Central memory CD4-positive, alpha-beta T cell (primary cell): Measurements from ENCODE around the gene ANO9.
"Not testable (repeated sequence)": the region's sequence is repeated elsewhere in the genome, so short reads cannot be mapped to it uniquely, and the experiment has no call there.

ENCODE experiments used
- DNase-seq: peaks from one replicate; pipeline ENCODE4 v3.0.0; 2022

The ANO9 gene

GRCh38 chr11:432501-433100 lies 9.2 kb downstream of the ANO9 start:
- DNase-seq, result no peak

DNA sequence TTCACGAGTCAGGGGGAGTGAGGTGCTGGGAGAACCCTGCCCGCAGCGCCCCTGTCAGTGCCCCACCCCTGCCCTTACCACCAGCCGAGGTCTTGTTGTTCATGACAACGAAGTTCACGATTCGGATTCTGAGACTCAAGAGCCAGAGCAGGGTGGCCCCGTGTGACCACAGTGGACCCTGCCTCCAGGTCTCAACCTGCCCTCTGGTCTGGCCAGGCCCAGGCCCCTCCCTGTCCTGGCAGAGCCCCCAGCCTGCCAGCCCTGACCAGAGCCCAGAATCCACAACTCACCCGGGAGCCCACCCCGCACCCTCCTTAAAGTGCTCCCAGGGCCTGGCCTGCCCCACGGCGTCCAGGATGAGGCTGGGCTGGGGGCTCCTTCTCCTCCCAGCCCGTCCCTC lies 9.9 kb downstream of the ANO9 start:
- DNase-seq, result no peak

GRCh38 chr11:429931-430456 lies 11.8 kb downstream of the ANO9 start:
- no peak for DNase-seq

- DNase-seq, result no peak
Observed at GRCh38 chr11:429391-429790, 12.4 kb downstream of the ANO9 start.

DNA sequence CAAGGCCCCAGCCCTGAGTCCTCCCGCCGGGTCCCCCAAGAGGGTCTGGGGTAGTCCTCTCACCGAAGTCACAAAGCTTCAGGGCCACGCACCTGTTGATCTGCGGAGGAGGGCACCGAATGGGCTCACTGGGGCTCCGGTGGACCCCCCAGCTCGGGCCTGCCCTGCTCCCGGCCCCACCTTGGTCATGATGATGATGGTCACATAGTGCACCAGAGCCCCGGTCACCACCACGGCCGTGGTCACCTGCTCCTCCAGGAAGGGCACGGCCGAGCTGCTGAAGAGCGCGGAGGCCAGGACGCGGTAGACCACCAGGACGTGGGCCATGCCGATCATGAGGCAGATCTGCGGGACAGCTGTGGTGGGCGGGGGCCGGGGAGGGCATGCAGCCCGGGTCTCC lies 13.5 kb downstream of the ANO9 start:
- no peak for DNase-seq

DNA sequence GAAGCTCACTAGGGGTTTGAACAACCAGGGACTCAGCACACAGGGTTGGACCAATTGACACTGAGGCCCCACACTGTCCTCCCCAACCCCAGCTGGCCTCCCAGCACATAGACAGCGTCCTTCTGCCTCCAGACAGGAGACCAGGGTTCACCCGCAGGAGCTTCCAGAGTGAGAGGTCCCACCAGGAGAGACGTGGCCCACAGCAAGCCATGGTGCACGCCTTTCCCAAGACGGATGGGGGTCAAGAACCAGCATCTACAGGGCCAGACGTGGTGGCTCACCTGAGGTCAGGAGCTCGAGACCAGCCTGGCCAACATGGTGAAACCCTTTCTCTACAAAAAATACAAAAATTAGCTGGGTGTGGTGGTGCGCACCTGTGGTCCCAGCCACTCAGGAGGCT lies 15.0 kb downstream of the ANO9 start:
- DNase-seq, result no peak

- DNase-seq, result no peak
Observed at GRCh38 chr11:425301-425700, 16.5 kb downstream of the ANO9 start.

DNA sequence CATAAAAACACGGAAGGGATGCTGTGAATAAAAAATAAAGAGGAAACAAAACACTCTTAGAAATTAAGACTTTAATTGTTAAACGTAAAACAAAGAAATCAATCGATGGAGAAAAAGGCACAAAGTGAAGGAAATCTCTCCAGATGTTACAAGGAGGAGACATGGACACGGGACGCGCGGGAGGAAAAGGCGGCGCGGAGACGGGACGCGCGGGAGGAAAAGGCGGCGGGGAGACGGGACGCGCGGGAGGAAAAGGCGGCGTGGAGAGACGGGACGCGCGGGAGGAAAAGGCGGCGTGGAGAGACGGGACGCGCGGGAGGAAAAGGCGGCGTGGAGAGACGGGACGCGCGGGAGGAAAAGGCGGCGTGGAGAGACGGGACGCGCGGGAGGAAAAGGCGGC lies 17.0 kb downstream of the ANO9 start:
- not testable (repeated sequence) for DNase-seq

GRCh38 chr11:424232-424631 lies 17.6 kb downstream of the ANO9 start:
- DNase-seq, result no peak

GRCh38 chr11:422249-422656 lies 19.6 kb downstream of the ANO9 start:
- DNase-seq, result no peak

DNA sequence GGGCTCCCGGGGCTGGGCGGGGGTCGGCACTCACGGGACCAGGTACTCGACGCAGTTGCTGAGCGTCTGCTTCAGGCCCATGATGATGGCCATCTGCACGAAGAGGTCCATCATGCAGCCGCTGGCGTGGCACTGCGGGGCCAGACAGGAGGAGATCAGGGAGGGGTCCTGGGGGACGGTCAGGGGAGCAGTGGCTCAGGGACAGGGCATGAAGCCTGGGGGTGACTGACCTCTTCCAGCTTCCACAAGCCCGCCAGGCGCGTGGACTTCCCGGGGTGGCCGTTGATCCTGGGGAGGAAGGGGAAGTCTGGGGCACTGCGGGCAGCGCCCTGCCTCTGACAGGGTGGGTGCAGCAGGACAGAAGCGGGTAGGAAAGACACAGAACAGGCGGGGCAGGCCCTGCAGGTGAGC lies 20.9 kb downstream of the ANO9 start:
- no peak for DNase-seq

GRCh38 chr11:420054-420910 lies 21.5 kb downstream of the ANO9 start:
- DNase-seq, result no peak

GRCh38 chr11:419248-420005 lies 22.4 kb downstream of the ANO9 start:
- DNase-seq, result no peak

GRCh38 chr11:418343-419247 lies 23.2 kb downstream of the ANO9 start:
- DNase-seq, result no peak

- DNase-seq, result no peak
Observed at GRCh38 chr11:417652-418342, 24.0 kb downstream of the ANO9 start.

DNA sequence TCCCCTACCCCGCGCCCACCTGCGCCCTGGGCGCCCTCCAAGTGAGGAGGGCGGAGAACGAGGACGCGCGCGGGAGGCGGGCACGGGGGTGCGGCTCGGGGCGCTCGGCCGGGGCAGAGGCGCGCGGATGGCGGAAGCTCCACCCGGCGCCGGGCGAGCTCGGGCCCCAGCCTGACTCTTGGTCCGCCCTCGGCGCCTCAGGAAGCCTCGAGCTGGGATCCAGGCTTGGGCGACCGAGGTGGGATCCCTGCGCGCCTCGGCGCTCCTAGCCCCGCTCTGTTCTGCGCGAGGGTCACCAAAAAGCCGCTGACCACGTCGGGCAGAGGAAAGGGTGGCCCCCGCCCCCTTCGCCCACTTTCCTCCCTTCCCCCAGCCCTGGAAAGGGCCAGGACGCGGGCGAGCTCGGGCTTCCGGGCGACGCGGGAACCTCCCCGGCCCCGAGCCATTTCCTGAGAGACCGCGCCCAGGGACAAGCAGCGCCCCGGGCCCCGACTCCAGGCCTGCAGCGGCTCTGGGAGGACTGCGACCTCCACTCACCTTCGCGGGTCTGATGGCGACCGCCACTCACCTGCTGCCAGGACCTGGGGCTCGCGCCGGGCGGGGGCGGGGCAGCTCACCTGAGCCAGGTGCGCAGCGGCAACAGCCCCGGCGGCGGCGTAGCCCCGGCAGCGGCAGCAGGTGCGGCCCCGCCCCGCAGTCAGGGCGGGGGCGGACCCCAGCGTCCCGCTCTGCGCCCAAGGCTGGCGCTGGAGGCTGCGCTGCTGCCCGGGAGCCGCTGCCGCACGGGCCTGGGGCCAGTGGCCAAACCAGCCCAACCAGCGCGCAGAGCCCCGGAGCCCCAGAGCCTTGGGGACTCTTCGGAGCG lies 24.8 kb downstream of the ANO9 start:
- DNase-seq, result peak; percentile 40

- DNase-seq, result no peak
Observed at GRCh38 chr11:416051-416756, 25.6 kb downstream of the ANO9 start.

DNA sequence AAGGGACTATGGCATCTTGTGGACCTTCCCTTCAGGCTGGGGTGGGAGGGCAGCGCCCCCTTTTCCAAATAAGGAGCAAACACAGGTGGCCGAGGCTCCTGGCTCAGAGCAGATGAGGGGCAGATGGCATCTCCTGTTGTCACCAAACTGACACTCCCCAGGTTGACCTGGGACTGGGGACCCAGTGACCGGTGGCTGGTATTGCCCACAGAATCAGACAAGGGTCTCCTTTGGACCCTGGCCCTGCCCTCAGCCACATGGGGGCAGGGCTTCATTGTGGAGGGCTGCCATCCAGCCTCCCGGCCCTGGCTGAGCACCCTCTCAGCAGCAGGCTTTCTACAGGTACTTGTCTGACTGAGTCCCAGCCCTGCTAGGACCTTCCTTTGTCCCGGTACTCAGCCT lies 26.2 kb downstream of the ANO9 start:
- DNase-seq, result no peak

- no peak for DNase-seq
Observed at GRCh38 chr11:414318-414857, 27.4 kb downstream of the ANO9 start.
